ENCODE data around the gene RAB3GAP2.
"Not testable (repeated sequence)": the region's sequence is repeated elsewhere in the genome, so short reads cannot be mapped to it uniquely, and the experiment has no call there.

Gene RAB3GAP2

DNA sequence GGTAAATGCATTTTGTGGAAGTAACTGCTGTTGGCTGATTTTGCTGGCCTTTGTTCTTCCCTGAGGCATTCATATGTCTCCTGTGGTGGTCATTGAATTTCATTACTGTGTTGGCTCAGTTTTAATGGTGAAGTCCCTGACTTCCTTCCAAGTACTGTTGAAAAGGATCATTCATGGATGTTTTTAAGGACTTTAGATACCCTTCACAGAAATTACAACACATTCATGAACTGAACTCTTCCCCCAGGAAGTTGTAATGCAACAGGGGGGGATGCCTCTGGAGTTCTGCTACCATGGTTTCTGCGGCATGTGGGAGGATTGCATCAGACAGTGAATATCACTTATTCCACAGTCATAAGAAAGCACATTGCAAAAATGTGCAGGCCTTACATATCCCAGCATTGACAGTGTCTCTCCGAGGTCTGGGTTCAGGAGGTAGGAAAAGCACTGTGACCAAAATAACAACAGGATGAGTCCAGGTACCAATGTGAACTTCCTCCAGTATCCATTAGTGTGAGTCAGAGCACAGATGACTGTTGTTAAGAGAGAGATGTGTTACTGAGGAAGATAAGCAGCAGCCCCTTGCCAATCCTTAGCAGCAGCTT, 2.1 kb upstream of the RAB3GAP2 start:
- no peak for DNase-seq
- H3K36me3 Mint-ChIP-seq (ENCODE audit: insufficient read depth) = peaks cover 3% of the 10 kb centered on the region
- H3K27me3 Mint-ChIP-seq = peaks cover 11 to 13% of the 10 kb centered on the region in 2 donors
- no peak overlapping the region for H3K4me3 Mint-ChIP-seq
- no peak for ATAC-seq (replicated peaks)
- peaks cover 4 to 6% of the 10 kb centered on the region in 2 donors for H3K4me1 Mint-ChIP-seq (ENCODE audit: low read depth in 2 of 2)
- no peaks in the 10 kb centered on the region for H3K9me3 Mint-ChIP-seq
- no peak overlapping the region for H3K27ac Mint-ChIP-seq

GRCh38 chr1:220272841-220273090, 513 bp upstream of the RAB3GAP2 start:
- Mint-ChIP-seq H3K4me3 (no peak overlapping the region), H3K36me3 (ENCODE audit: insufficient read depth) (peaks cover 3% of the 10 kb centered on the region), H3K27ac (no peak overlapping the region), H3K4me1 (ENCODE audit: low read depth in 2 of 2) (peaks cover 11 to 15% of the 10 kb centered on the region in 2 donors), H3K27me3 (peaks cover 7 to 11% of the 10 kb centered on the region in 2 donors), H3K9me3 (no peaks in the 10 kb centered on the region)
- ATAC-seq (replicated peaks) (no peak), DNase-seq (no peak)

DNA sequence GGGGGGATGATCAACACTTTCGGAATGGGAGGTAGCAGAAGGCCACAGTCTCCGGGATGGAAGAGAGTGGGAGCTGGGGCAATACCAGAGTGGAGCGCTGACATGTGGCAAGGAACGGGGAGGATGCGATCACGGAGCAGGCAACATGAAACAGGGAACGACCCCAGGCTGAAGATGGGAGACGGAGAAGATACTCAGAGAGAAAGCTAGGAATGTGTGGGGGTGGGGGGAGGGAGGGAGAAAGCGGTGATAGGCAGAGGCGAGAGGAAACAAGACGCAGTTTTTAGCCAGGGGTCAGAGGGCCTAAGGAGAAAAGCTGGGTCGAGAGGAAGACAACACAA, 577 bp downstream of the RAB3GAP2 start:
- no peaks in the 10 kb centered on the region for H3K9me3 Mint-ChIP-seq
- H3K36me3 Mint-ChIP-seq (ENCODE audit: insufficient read depth) = peaks cover 3% of the 10 kb centered on the region
- DNase-seq (no peak), ATAC-seq (replicated peaks) (no peak)
- H3K4me3 Mint-ChIP-seq = no peak overlapping the region
- peaks cover 7 to 10% of the 10 kb centered on the region in 2 donors for H3K27me3 Mint-ChIP-seq
- peaks cover 12 to 21% of the 10 kb centered on the region in 2 donors for H3K4me1 Mint-ChIP-seq (ENCODE audit: low read depth in 2 of 2)
- no peak overlapping the region for H3K27ac Mint-ChIP-seq

DNA sequence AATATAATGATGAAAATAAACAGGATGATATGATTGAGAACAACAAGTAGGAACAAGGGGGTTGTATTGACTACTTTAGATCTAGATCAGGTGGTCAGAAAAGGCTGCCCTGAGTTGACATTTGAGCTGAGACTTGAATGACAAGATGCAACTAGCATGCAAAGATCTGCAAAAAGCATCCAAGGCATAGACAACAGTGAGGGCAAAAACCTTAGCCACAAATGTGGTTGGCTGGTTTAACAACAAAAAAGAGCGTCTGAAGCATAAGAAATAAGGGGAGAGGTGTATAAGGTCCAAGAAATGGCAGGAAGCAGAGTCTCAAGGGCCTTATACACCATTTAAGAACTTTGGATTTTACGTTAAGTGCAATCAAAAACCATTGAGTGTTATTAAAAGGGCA, 3.2 kb downstream of the RAB3GAP2 start:
- Mint-ChIP-seq H3K27ac (peak overlapping the region in 1 of 2 donors; percentile 0), H3K4me3 (no peak overlapping the region), H3K36me3 (ENCODE audit: insufficient read depth) (peaks cover 3% of the 10 kb centered on the region), H3K27me3 (no peaks in the 10 kb centered on the region), H3K9me3 (no peaks in the 10 kb centered on the region), H3K4me1 (ENCODE audit: low read depth in 2 of 2) (peaks cover 15 to 35% of the 10 kb centered on the region in 2 donors)
- no peak for DNase-seq
- ATAC-seq (replicated peaks) = no peak

DNA sequence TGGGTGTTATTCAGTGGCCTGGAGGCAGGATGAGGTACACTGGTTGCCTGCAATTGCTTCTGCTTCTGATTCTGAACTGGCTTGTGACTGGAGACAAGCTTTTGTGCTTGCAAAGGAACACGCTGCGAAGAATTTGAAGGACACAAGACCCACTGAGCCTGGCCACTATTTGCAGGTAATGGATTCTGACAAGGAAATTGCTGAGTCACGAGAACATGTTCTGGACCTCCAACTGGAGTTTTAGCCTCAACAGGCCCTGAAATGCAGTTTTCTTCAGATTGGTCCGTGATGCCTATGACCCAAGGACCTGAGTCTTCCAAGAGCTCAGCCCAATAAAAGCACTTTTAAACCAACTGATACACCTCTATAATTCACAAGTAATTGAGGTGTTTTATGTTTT, 4.6 kb downstream of the RAB3GAP2 start:
- Mint-ChIP-seq H3K4me1 (ENCODE audit: low read depth in 2 of 2) (peaks cover 12 to 32% of the 10 kb centered on the region in 2 donors), H3K4me3 (no peak overlapping the region), H3K27ac (no peak overlapping the region), H3K36me3 (ENCODE audit: insufficient read depth) (peaks cover 3% of the 10 kb centered on the region), H3K9me3 (no peaks in the 10 kb centered on the region), H3K27me3 (no peaks in the 10 kb centered on the region)
- DNase-seq (no peak), ATAC-seq (replicated peaks) (no peak)

DNA sequence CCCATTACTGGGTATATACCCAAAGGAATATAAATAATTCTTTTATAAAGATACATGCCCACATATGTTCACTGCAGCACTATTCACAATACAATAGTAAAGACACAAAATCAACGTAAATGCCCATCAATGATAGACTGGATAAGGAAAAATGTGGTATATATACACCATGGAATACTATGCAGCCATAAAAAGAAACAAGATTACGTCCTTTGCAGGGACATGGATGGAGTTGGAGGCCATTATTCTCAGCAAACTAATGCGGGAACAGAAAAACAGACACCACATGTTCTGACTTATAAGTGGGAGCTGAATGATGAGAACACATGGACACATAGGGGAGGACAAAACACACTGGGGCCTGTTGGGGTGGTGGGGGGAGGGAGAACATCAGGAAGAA, 12.0 kb downstream of the RAB3GAP2 start:
- not testable (repeated sequence) for DNase-seq; ATAC-seq (replicated peaks); H3K4me3 Mint-ChIP-seq; H3K27ac Mint-ChIP-seq; H3K27me3 Mint-ChIP-seq; H3K9me3 Mint-ChIP-seq; H3K36me3 Mint-ChIP-seq (ENCODE audit: insufficient read depth)
- peaks cover 30 to 63% of the 10 kb centered on the region in 2 donors for H3K4me1 Mint-ChIP-seq (ENCODE audit: low read depth in 2 of 2)

DNA sequence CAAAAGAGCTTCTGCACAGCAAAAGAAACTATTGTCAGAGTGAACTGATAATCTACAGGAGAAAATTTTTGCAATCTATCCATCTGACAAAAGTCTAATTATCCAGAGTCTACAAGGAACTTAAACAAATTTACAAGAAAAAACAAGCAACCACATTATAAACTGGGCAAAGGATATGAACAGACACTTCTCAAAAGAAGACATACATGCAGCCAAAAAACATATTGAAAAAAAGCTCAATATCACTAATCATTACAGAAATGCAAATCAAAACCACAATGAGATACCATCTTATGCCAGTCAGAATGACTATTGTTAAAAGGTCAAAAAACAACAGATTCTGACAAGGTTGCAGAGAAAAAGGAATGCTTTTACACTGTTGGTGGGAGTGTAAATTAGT, 12.5 kb downstream of the RAB3GAP2 start:
- not testable (repeated sequence) for ATAC-seq (replicated peaks); H3K27me3 Mint-ChIP-seq; H3K27ac Mint-ChIP-seq; H3K4me3 Mint-ChIP-seq; H3K9me3 Mint-ChIP-seq; DNase-seq; H3K36me3 Mint-ChIP-seq (ENCODE audit: insufficient read depth)
- peaks cover 32 to 63% of the 10 kb centered on the region in 2 donors for H3K4me1 Mint-ChIP-seq (ENCODE audit: low read depth in 2 of 2)

- Mint-ChIP-seq H3K4me1 (ENCODE audit: low read depth in 2 of 2) (peaks cover 34 to 71% of the 10 kb centered on the region in 2 donors), H3K9me3 (peaks cover 4 to 10% of the 10 kb centered on the region in 2 donors), H3K36me3 (ENCODE audit: insufficient read depth) (peaks cover 15% of the 10 kb centered on the region)
- H3K27me3 Mint-ChIP-seq; ATAC-seq (replicated peaks); H3K27ac Mint-ChIP-seq; H3K4me3 Mint-ChIP-seq; DNase-seq: not testable (repeated sequence)
These were observed 16.1 kb downstream of the RAB3GAP2 start for GRCh38 chr1:220256194-220256593.

DNA sequence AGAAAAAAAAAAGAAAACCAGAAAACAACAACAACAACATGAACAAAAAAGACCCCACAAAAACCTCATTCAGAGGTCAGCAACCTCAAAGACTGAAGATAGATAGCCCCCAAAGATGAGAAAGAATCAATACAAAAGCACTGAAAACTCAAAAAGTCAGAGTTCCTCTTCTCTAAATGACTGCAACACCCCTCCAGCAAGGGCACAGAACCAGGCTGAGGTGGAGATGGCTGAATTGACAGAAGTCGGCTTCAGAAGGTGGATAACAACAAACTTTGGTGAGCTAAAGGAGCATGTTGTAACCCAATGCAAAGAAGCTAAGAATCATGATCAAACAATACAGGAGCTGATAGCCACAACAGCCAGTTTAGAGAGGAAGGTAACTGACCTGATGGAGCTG, 17.0 kb downstream of the RAB3GAP2 start:
- DNase-seq = no peak
- H3K27me3 Mint-ChIP-seq = no peaks in the 10 kb centered on the region
- peaks cover 15% of the 10 kb centered on the region for H3K36me3 Mint-ChIP-seq (ENCODE audit: insufficient read depth)
- no peak overlapping the region for H3K4me3 Mint-ChIP-seq
- H3K27ac Mint-ChIP-seq = no peak overlapping the region
- peaks cover 34 to 61% of the 10 kb centered on the region in 2 donors for H3K4me1 Mint-ChIP-seq (ENCODE audit: low read depth in 2 of 2)
- ATAC-seq (replicated peaks) = no peak
- H3K9me3 Mint-ChIP-seq = peaks cover under 1 to 10% of the 10 kb centered on the region in 2 donors

- not testable (repeated sequence) for DNase-seq, H3K27me3 Mint-ChIP-seq, H3K27ac Mint-ChIP-seq, H3K4me3 Mint-ChIP-seq
- H3K9me3 Mint-ChIP-seq = peaks cover 0 to 16% of the 10 kb centered on the region in 2 donors
- peaks cover 15% of the 10 kb centered on the region for H3K36me3 Mint-ChIP-seq (ENCODE audit: insufficient read depth)
- peaks cover 24 to 46% of the 10 kb centered on the region in 2 donors for H3K4me1 Mint-ChIP-seq (ENCODE audit: low read depth in 2 of 2)
- ATAC-seq (replicated peaks) = peak; percentile 100
These were observed 19.0 kb downstream of the RAB3GAP2 start for GRCh38 chr1:220253290-220253689.

DNA sequence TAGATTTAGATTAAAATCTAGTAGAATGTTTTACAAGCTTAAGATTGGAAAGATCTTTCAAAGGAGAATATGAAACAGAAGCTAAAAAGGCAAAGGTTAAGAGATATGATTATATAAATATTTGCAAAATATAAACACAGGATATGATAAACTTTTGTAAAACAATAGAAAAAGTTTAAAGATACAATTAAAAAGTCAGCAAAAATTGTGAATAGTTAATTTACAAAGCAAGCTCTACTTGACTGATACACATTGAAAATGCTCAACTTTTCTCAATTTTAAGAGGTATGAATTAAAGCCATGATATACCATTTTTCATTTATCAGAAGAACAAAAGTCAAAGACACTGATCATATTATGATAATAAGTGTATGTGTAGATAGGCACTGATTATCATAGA, 21.0 kb downstream of the RAB3GAP2 start:
- DNase-seq (no peak), ATAC-seq (replicated peaks) (no peak)
- Mint-ChIP-seq H3K4me3 (no peak overlapping the region), H3K9me3 (peaks cover 0 to 16% of the 10 kb centered on the region in 2 donors), H3K4me1 (ENCODE audit: low read depth in 2 of 2) (peaks cover 14 to 26% of the 10 kb centered on the region in 2 donors), H3K27ac (no peak overlapping the region), H3K27me3 (no peaks in the 10 kb centered on the region), H3K36me3 (ENCODE audit: insufficient read depth) (peaks cover 13% of the 10 kb centered on the region)

DNA sequence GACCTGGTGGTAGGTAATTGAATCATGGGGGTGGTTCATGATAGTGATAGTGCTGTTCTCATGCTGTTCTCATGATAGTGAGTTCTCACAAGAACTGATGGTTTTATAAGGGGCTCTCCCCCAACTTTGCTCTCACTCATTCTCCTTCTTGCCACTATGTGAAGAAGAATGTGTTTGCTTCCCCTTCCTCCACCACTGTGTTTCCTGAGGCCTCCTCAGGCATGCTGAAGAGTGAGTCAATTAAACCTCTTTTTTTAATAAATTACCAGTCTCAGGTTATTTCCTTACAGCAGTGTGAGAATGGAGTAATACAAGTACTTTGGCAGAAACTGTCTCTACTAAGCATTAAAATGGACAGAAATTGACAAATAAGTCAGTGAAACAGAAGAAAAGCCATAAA, 21.6 kb downstream of the RAB3GAP2 start:
- Mint-ChIP-seq H3K36me3 (ENCODE audit: insufficient read depth) (peaks cover 16% of the 10 kb centered on the region), H3K4me3 (no peak overlapping the region), H3K9me3 (peaks cover 0 to 16% of the 10 kb centered on the region in 2 donors), H3K4me1 (ENCODE audit: low read depth in 2 of 2) (peaks cover 9 to 24% of the 10 kb centered on the region in 2 donors), H3K27me3 (no peaks in the 10 kb centered on the region), H3K27ac (no peak overlapping the region)
- DNase-seq (no peak), ATAC-seq (replicated peaks) (no peak)

GRCh38 chr1:220249522-220249921, 22.7 kb downstream of the RAB3GAP2 start:
- Mint-ChIP-seq H3K36me3 (ENCODE audit: insufficient read depth) (peaks cover 16% of the 10 kb centered on the region), H3K4me1 (ENCODE audit: low read depth in 2 of 2) (peaks cover 6 to 26% of the 10 kb centered on the region in 2 donors), H3K27me3 (no peaks in the 10 kb centered on the region), H3K27ac (no peak overlapping the region), H3K9me3 (peaks cover 0 to 16% of the 10 kb centered on the region in 2 donors), H3K4me3 (no peak overlapping the region)
- DNase-seq (no peak), ATAC-seq (replicated peaks) (no peak)

DNA sequence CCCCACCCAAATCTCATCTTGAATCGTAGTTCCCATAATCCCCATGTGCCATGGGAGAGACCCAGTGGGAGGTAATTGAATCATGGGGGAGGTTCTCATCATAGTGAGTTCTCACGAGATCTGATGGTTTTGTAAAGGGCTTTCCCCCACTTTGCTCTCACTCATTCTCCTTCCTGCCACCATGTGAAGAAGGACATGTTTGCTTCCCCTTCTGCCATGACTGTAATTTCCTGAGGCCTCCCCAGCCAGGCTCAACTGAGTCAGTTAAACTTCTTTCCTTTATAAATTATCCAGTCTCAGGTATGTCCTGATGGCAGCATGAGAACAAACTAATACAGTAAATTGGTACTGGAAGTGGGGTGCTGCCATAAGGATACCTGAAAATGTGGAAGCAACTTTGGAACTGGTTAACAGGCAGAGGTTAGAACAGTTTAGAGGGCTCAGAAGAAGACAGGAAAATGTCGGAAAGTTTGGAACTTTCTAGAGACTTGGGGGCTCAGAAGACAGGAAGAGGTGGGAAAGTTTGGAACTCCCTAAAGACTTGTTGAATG, 23.5 kb downstream of the RAB3GAP2 start:
- H3K27ac Mint-ChIP-seq; H3K4me3 Mint-ChIP-seq; H3K27me3 Mint-ChIP-seq; DNase-seq; ATAC-seq (replicated peaks): not testable (repeated sequence)
- Mint-ChIP-seq H3K9me3 (peaks cover 0 to 15% of the 10 kb centered on the region in 2 donors), H3K36me3 (ENCODE audit: insufficient read depth) (peaks cover 16% of the 10 kb centered on the region), H3K4me1 (ENCODE audit: low read depth in 2 of 2) (peaks cover 12 to 33% of the 10 kb centered on the region in 2 donors)

Data from effector memory CD8-positive, alpha-beta T cell (primary cell).